Measurements from ENCODE around the gene ARHGDIB. TPM values are rescaled to one million over a fixed set of nuclear protein-coding genes. Genes with fewer than 3 reads are reported as not detected.

ARHGDIB gene
- total RNA-seq, 3 donors from 2014 or later (not counting 1 experiment from before 2014, with no cell fraction given) = 838 to 962 (median 929) TPM

DNA sequence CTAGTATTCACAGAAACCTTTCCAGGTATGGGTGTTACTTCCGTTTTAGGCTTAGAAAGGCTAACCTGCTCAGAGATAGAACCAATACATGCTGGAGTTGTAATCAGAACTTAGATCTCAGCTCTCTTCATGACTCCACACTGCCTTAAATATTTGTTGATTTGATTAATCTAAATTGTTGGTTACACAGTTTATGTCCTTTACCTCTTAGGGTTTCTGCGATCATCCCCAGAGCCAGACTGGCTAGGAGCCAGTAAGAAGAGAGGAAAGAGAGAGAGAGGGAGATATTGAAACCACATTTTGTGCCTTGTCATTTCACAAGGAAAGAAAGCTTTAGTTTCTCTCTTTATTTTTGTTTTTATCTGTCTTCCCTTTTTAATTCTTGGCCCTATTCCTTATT is 58.9 kb downstream of the ARHGDIB start:
- H3K4me1 Mint-ChIP-seq = peaks cover under 1 to 10% of the 10 kb centered on the region in 2 donors
- no peaks in the 10 kb centered on the region for H3K27me3 Mint-ChIP-seq (ENCODE audit: low read depth in 2 of 2)
- H3K36me3 Mint-ChIP-seq = peaks cover 2% of the 10 kb centered on the region
- H3K4me3 Mint-ChIP-seq = no peak overlapping the region
- Histone ChIP-seq H3K27ac (ENCODE audit: low read length) (no peak overlapping the region), H3K36me3 (ENCODE audit: control insufficient read depth, insufficient read depth, low read length) (no peaks in the 10 kb centered on the region), H3K9me3 (ENCODE audit: control insufficient read depth, insufficient read depth, low read length) (no peaks in the 10 kb centered on the region), H3K27me3 (ENCODE audit: control insufficient read depth, insufficient read depth, low read length) (no peaks in the 10 kb centered on the region), H3K4me3 (ENCODE audit: low read length) (no peak overlapping the region), H3K4me1 (ENCODE audit: control insufficient read depth, insufficient read depth, low read length) (no peaks in the 10 kb centered on the region)
- no peaks in the 10 kb centered on the region for H3K9me3 Mint-ChIP-seq
- intact Hi-C loops (cut with micrococcal nuclease) = no loop called here
- 63% methylated on average over 2 of the region's 2 CpGs for WGBS (ENCODE audit: insufficient coverage)
- ATAC-seq (no peak), DNase-seq (no peak)
- TF ChIP-seq, protein P1, sequence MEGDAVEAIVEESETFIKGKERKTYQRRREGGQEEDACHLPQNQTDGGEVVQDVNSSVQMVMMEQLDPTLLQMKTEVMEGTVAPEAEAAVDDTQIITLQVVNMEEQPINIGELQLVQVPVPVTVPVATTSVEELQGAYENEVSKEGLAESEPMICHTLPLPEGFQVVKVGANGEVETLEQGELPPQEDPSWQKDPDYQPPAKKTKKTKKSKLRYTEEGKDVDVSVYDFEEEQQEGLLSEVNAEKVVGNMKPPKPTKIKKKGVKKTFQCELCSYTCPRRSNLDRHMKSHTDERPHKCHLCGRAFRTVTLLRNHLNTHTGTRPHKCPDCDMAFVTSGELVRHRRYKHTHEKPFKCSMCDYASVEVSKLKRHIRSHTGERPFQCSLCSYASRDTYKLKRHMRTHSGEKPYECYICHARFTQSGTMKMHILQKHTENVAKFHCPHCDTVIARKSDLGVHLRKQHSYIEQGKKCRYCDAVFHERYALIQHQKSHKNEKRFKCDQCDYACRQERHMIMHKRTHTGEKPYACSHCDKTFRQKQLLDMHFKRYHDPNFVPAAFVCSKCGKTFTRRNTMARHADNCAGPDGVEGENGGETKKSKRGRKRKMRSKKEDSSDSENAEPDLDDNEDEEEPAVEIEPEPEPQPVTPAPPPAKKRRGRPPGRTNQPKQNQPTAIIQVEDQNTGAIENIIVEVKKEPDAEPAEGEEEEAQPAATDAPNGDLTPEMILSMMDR (IDR thresholded peaks at IDR 0.05) = no peak
- no peak overlapping the region for H3K27ac Mint-ChIP-seq

DNA sequence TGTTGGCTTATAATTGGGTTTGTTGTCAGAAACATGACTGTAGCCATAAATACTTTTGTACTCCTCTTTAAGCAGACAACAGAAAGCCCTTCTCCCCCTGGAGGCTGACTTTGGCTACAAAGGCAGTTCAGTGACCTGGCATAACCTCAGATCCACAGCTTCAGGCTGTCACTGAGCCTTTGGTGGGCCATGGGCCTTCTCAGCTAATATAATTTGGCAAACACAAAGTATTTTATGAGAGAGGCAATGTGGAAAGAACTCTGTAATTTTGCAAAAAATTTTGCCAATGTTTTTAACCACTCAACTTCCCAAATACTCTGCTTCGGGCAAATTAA is 60.2 kb downstream of the ARHGDIB start:
- no peaks in the 10 kb centered on the region for H3K36me3 ChIP-seq (ENCODE audit: control insufficient read depth, insufficient read depth, low read length)
- TF ChIP-seq, protein P1 (IDR thresholded peaks at IDR 0.05) = no peak
- H3K4me1 ChIP-seq (ENCODE audit: control insufficient read depth, insufficient read depth, low read length) = no peaks in the 10 kb centered on the region
- intact Hi-C loops (cut with micrococcal nuclease) = no loop called here
- no peaks in the 10 kb centered on the region for H3K9me3 ChIP-seq (ENCODE audit: control insufficient read depth, insufficient read depth, low read length)
- no peak overlapping the region for H3K4me3 ChIP-seq (ENCODE audit: low read length)
- no peak for ATAC-seq
- no peak overlapping the region for H3K27ac ChIP-seq (ENCODE audit: low read length)
- H3K27me3 Mint-ChIP-seq (ENCODE audit: low read depth in 2 of 2) = no peaks in the 10 kb centered on the region
- no peaks in the 10 kb centered on the region for H3K9me3 Mint-ChIP-seq
- peak in 1 of 2 donors; percentile 12 for DNase-seq
- H3K27me3 ChIP-seq (ENCODE audit: control insufficient read depth, insufficient read depth, low read length) = no peaks in the 10 kb centered on the region
- no CpG with 5 or more reads among the region's 1 CpG for WGBS (ENCODE audit: insufficient coverage)
- peaks cover 0 to 9% of the 10 kb centered on the region in 2 donors for H3K4me1 Mint-ChIP-seq
- H3K36me3 Mint-ChIP-seq = no peaks in the 10 kb centered on the region
- H3K4me3 Mint-ChIP-seq = no peak overlapping the region
- H3K27ac Mint-ChIP-seq = no peak overlapping the region

DNA sequence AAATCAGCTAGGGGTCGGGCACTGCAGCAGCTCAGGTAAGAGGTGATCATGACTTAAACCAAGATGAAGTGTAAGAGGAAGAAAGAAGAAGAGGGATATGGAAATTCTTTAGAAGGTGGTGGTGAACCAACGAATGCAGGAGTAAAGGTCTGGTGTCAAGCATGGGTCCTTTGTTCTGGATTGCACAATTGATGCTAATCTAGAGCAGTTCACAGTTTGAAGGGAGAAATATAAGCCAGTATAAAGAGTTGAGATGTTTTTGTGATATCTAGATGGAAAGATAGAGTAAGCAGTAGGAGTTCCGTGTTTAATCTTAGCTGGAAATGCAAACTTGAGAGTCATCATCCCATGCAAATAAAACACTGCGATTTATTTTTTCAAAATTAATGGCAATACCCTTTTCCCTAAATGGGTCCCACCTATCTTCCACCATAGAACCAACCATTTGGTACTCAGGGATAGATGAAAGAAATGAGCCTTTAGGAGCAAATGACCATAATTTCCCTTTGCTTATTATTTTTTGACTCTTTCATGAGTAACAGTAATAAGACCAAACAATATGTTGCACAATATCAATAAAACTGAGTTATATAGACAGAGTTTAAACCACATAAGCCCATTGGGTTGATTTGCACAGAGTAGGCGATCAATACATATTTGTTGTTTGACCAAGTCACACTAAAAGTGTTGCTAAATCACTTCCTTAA is 60.7 kb downstream of the ARHGDIB start:
- intact Hi-C loops (cut with micrococcal nuclease) = no loop called here
- WGBS (ENCODE audit: insufficient coverage) = 90% methylated on average over 4 of the region's 5 CpGs

More for the DNA sequence above, 60.7 kb downstream of the ARHGDIB start:
- Histone ChIP-seq H3K27me3 (ENCODE audit: control insufficient read depth, insufficient read depth, low read length) (no peaks in the 10 kb centered on the region), H3K36me3 (ENCODE audit: control insufficient read depth, insufficient read depth, low read length) (no peaks in the 10 kb centered on the region), H3K27ac (ENCODE audit: low read length) (no peak overlapping the region), H3K4me3 (ENCODE audit: low read length) (no peak overlapping the region), H3K4me1 (ENCODE audit: control insufficient read depth, insufficient read depth, low read length) (no peaks in the 10 kb centered on the region), H3K9me3 (ENCODE audit: control insufficient read depth, insufficient read depth, low read length) (no peaks in the 10 kb centered on the region)
- Mint-ChIP-seq H3K9me3 (no peaks in the 10 kb centered on the region), H3K27ac (no peak overlapping the region), H3K4me1 (peaks cover 0 to 9% of the 10 kb centered on the region in 2 donors), H3K36me3 (no peaks in the 10 kb centered on the region), H3K27me3 (ENCODE audit: low read depth in 2 of 2) (no peaks in the 10 kb centered on the region), H3K4me3 (no peak overlapping the region)
- TF ChIP-seq, protein P1 (IDR thresholded peaks at IDR 0.05) = no peak
- DNase-seq (no peak), ATAC-seq (no peak)

Data from natural killer cell (primary cell).